ENCODE results near the gene MEI4. TPM values are rescaled to one million over a fixed set of nuclear protein-coding genes. Genes with fewer than 3 reads are reported as not detected.

The MEI4 gene
- total and polyA plus RNA-seq, 2 of the 4 experiments (the other 2 are of a cell fraction): not detected

GRCh38 chr6:77910826-77911225, 258.0 kb downstream of the MEI4 start:
- in situ Hi-C loops (cut with MboI; ENCODE audit: low sequenced_read_pairs) (no loop called here), dilution Hi-C loops (cut with HindIII; ENCODE audit: low sequenced_read_pairs, unreplicated experiment) (no loop called here), intact Hi-C loops (cut with micrococcal nuclease) (no loop called here)
- CTCF ChIA-PET: no interaction called here
- H3K4me3 ChIP-seq (ENCODE audit: insufficient read depth, low read depth, low read length): no peak overlapping the region
- no peak overlapping the region for H3K27ac ChIP-seq (ENCODE audit: insufficient read depth, low read length)
- POLR2A ChIA-PET (ENCODE audit: unreplicated experiment): no interaction called here
- H4K91ac ChIP-seq (ENCODE audit: insufficient read depth, low read depth, low read length): no peak overlapping the region
- no peaks in the 10 kb centered on the region for H3K36me3 ChIP-seq (ENCODE audit: control insufficient read depth, insufficient read depth, low read length)
- DNase-seq (no peak), ATAC-seq (ENCODE audit: low read depth) (no peak)
- H3K9ac ChIP-seq (ENCODE audit: low read depth, low read length): no peak overlapping the region
- H3K4me1 ChIP-seq (ENCODE audit: control insufficient read depth, insufficient read depth, low read length): no peaks in the 10 kb centered on the region
- no peak overlapping the region for H3K18ac ChIP-seq (ENCODE audit: low read depth, low read length)
- H3K9me1 ChIP-seq (ENCODE audit: insufficient read depth, low read length): no peaks in the 10 kb centered on the region
- H2AK5ac ChIP-seq (ENCODE audit: low read depth, low read length): no peak overlapping the region
- no peak overlapping the region for H2AFZ ChIP-seq (replicated peaks; ENCODE audit: low read length, poor library complexity)
- WGBS, 2 experiments (ENCODE audit: extremely low coverage in 2 of 2, insufficient read length in 1 of 2): no CpG with 5 or more reads among the region's 1 CpG
- H3K9me3 ChIP-seq (ENCODE audit: control insufficient read depth, insufficient read depth, low read length): peaks cover 3% of the 10 kb centered on the region; the same call in 1 of the 2 replicates
- BruUV-seq (replicated peaks): no TSS peak
- H2BK15ac ChIP-seq (ENCODE audit: low read depth, low read length): no peak overlapping the region
- no peak overlapping the region for H4K8ac ChIP-seq (ENCODE audit: low read depth in 2 of 2, low read length in 2 of 2)
- no peak overlapping the region for H4K5ac ChIP-seq (ENCODE audit: low read depth, low read length)
- H2BK120ac ChIP-seq (ENCODE audit: low read depth, low read length): no peak overlapping the region
- H2BK5ac ChIP-seq (ENCODE audit: low read depth, low read length, poor library complexity, severe bottlenecking): no peak overlapping the region
- no peak overlapping the region for H3K23ac ChIP-seq (ENCODE audit: low read depth, low read length)
- no peaks in the 10 kb centered on the region for H4K20me1 ChIP-seq (ENCODE audit: insufficient read depth, low read length)
- no peaks in the 10 kb centered on the region for H3K27me3 ChIP-seq (ENCODE audit: control insufficient read depth, insufficient read depth, low read length)
- no peak overlapping the region for H3K4me2 ChIP-seq (ENCODE audit: low read depth, low read length)
- H3K56ac ChIP-seq (ENCODE audit: extremely low read depth, insufficient read depth, low read length): no peak overlapping the region
- TF ChIP-seq FOS (IDR thresholded peaks at IDR 0.05; ENCODE audit: low read depth, low read length) (no peak), MXI1 (IDR thresholded peaks at IDR 0.05; ENCODE audit: borderline replicate concordance, low read depth, low read length) (no peak), CHD1 (IDR thresholded peaks at IDR 0.05; ENCODE audit: low read depth, low read length) (no peak), NFE2L2 (IDR thresholded peaks at IDR 0.05; ENCODE audit: low read depth, low read length) (no peak), BHLHE40 (IDR thresholded peaks at IDR 0.05; ENCODE audit: low read depth, low read length) (no peak), MAFK (IDR thresholded peaks at IDR 0.05; ENCODE audit: low read depth, low read length) (no peak), SMC3 (IDR thresholded peaks at IDR 0.05; ENCODE audit: low read depth, low read length) (no peak), MAZ (IDR thresholded peaks at IDR 0.05; ENCODE audit: borderline replicate concordance, low read depth, low read length) (no peak), RAD21 (IDR thresholded peaks at IDR 0.05; ENCODE audit: low read length) (no peak), POLR2A (IDR thresholded peaks at IDR 0.05; ENCODE audit: low read depth, low read length) (no peak), CEBPB (IDR thresholded peaks at IDR 0.05; ENCODE audit: low read depth, low read length) (no peak)
- TF ChIP-seq, protein P1, sequence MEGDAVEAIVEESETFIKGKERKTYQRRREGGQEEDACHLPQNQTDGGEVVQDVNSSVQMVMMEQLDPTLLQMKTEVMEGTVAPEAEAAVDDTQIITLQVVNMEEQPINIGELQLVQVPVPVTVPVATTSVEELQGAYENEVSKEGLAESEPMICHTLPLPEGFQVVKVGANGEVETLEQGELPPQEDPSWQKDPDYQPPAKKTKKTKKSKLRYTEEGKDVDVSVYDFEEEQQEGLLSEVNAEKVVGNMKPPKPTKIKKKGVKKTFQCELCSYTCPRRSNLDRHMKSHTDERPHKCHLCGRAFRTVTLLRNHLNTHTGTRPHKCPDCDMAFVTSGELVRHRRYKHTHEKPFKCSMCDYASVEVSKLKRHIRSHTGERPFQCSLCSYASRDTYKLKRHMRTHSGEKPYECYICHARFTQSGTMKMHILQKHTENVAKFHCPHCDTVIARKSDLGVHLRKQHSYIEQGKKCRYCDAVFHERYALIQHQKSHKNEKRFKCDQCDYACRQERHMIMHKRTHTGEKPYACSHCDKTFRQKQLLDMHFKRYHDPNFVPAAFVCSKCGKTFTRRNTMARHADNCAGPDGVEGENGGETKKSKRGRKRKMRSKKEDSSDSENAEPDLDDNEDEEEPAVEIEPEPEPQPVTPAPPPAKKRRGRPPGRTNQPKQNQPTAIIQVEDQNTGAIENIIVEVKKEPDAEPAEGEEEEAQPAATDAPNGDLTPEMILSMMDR (conservative IDR thresholded peaks at IDR 0.05; ENCODE audit: low read depth, low read length): no peak
- TF ChIP-seq, protein P2, sequence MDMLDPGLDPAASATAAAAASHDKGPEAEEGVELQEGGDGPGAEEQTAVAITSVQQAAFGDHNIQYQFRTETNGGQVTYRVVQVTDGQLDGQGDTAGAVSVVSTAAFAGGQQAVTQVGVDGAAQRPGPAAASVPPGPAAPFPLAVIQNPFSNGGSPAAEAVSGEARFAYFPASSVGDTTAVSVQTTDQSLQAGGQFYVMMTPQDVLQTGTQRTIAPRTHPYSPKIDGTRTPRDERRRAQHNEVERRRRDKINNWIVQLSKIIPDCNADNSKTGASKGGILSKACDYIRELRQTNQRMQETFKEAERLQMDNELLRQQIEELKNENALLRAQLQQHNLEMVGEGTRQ (IDR thresholded peaks at IDR 0.05; ENCODE audit: low read depth, low read length): no peak
- no peak overlapping the region for H2BK20ac ChIP-seq (ENCODE audit: low read depth, low read length)
- no peak overlapping the region for H2AK9ac ChIP-seq (replicated peaks; ENCODE audit: low read depth, low read length, poor library complexity)
- no peak overlapping the region for H3K14ac ChIP-seq (replicated peaks; ENCODE audit: low read depth, low read length)
- H3K79me1 ChIP-seq (ENCODE audit: low read depth in 1 of 2, low read length in 2 of 2): no peaks in the 10 kb centered on the region
- no peak overlapping the region for H3K4ac ChIP-seq (ENCODE audit: low read depth, low read length)
